Measurements from ENCODE around the gene USH1G.

USH1G gene

GRCh38 chr17:74903034-74903433, 20.0 kb downstream of the USH1G start:
- no peak for DNase-seq (ENCODE audit: low read depth)

- no peak for DNase-seq (ENCODE audit: low read depth)
These were observed 21.5 kb downstream of the USH1G start for GRCh38 chr17:74901353-74902135.

- DNase-seq (ENCODE audit: low read depth): no peak
These were observed 22.8 kb downstream of the USH1G start for GRCh38 chr17:74900208-74900607.

GRCh38 chr17:74898376-74898946, 24.6 kb downstream of the USH1G start:
- no peak for DNase-seq (ENCODE audit: low read depth)

- no peak for DNase-seq (ENCODE audit: low read depth)
These were observed 29.0 kb downstream of the USH1G start for GRCh38 chr17:74893936-74894671.

GRCh38 chr17:74892974-74893911, 29.8 kb downstream of the USH1G start, which contains the start of gene FADS6:
Gene FADS6 (minus strand): TSS chr17:74893633. CDS start chr17:74893595, 38 bp downstream.
- DNase-seq (ENCODE audit: low read depth): no peak

GRCh38 chr17:74892013-74892841, 30.8 kb downstream of the USH1G start:
- DNase-seq (ENCODE audit: low read depth): no peak

- no peak for DNase-seq (ENCODE audit: low read depth)
These were observed 32.5 kb downstream of the USH1G start for GRCh38 chr17:74890554-74890953.

- DNase-seq (ENCODE audit: low read depth): no peak
These were observed 34.6 kb downstream of the USH1G start for GRCh38 chr17:74888469-74888868.

- no peak for DNase-seq (ENCODE audit: low read depth)
These were observed 39.8 kb downstream of the USH1G start for GRCh38 chr17:74883241-74883745.

GRCh38 chr17:74882517-74883240, 40.4 kb downstream of the USH1G start:
- DNase-seq (ENCODE audit: low read depth): no peak

- DNase-seq (ENCODE audit: low read depth): no peak
These were observed 42.0 kb downstream of the USH1G start for GRCh38 chr17:74881073-74881472.

GRCh38 chr17:74879308-74879707, 43.7 kb downstream of the USH1G start:
- no peak for DNase-seq (ENCODE audit: low read depth)

GRCh38 chr17:74878658-74879057, 44.4 kb downstream of the USH1G start:
- no peak for DNase-seq (ENCODE audit: low read depth)

GRCh38 chr17:74877592-74878548, 45.2 kb downstream of the USH1G start:
- DNase-seq (ENCODE audit: low read depth): no peak

GRCh38 chr17:74875977-74876593, 47.0 kb downstream of the USH1G start:
- DNase-seq (ENCODE audit: low read depth): no peak

- no peak for DNase-seq (ENCODE audit: low read depth)
These were observed 47.7 kb downstream of the USH1G start for GRCh38 chr17:74875155-74875976.

All from stimulated activated CD8-positive, alpha-beta memory T cell treated with anti-CD3 and anti-CD28 coated beads, Interleukin-12 subunit alpha, Interleukin-12 subunit beta, amount 100 ng/mL, for 1 hour (primary cell).